Mononuclear cell (primary cell): ENCODE measurements around the gene PPP4R1. TPM values are rescaled to one million over a fixed set of nuclear protein-coding genes. Genes with fewer than 3 reads are reported as not detected.

Experiments used
- H3K27me3 ChIP-seq: 2 replicates; pipeline ENCODE4 v1.6.0; 2011; ENCODE audit warnings: low read length, control low read depth; ENCODE audit not compliant: insufficient read depth
- H3K4me1 ChIP-seq: 2 replicates; pipeline ENCODE4 v1.5.1; 2011; ENCODE audit warnings: mild to moderate bottlenecking, low read length, control low read depth; ENCODE audit not compliant: insufficient read depth
- H3K4me3 ChIP-seq: 2 replicates; pipeline ENCODE4 v1.5.1; 2011; ENCODE audit warnings: mild to moderate bottlenecking, low read length, moderate library complexity
- H3K9me3 ChIP-seq: 2 replicates; pipeline ENCODE4 v1.5.1; 2011; ENCODE audit warnings: low read depth, mild to moderate bottlenecking, control low read depth, low read length
- total RNA-seq: library from RNA; depleted of rRNA; stranded (reverse); fragments of >200 nt; gene quantifications from one replicate; pipeline ENCODE4 v1.2.3, GENCODE V29; 2012

PPP4R1 gene
- total RNA-seq, 1 donor: 104 TPM

GRCh38 chr18:9581667-9582066 is 32.7 kb downstream of the PPP4R1 start:
- H3K9me3 ChIP-seq: no peaks in the 10 kb centered on the region
- no peaks in the 10 kb centered on the region for H3K27me3 ChIP-seq
- no peaks in the 10 kb centered on the region for H3K4me1 ChIP-seq
- no peak overlapping the region for H3K4me3 ChIP-seq

- Histone ChIP-seq H3K4me1 (peaks cover 3% of the 10 kb centered on the region), H3K9me3 (no peaks in the 10 kb centered on the region), H3K27me3 (no peaks in the 10 kb centered on the region), H3K4me3 (no peak overlapping the region)
These were observed 36.1 kb downstream of the PPP4R1 start for GRCh38 chr18:9578306-9578705.

- Histone ChIP-seq H3K4me3 (no peak overlapping the region), H3K4me1 (peaks cover 3% of the 10 kb centered on the region), H3K9me3 (no peaks in the 10 kb centered on the region), H3K27me3 (no peaks in the 10 kb centered on the region)
These were observed 37.0 kb downstream of the PPP4R1 start for GRCh38 chr18:9577361-9577760.

- H3K9me3 ChIP-seq: no peaks in the 10 kb centered on the region
- H3K27me3 ChIP-seq: no peaks in the 10 kb centered on the region
- no peak overlapping the region for H3K4me3 ChIP-seq
- H3K4me1 ChIP-seq: peaks cover 3% of the 10 kb centered on the region
These were observed 38.8 kb downstream of the PPP4R1 start for GRCh38 chr18:9575558-9575957.

- Histone ChIP-seq H3K4me3 (no peak overlapping the region), H3K4me1 (peaks cover 3% of the 10 kb centered on the region), H3K27me3 (no peaks in the 10 kb centered on the region), H3K9me3 (no peaks in the 10 kb centered on the region)
These were observed 39.8 kb downstream of the PPP4R1 start for GRCh38 chr18:9574473-9575115.

GRCh38 chr18:9571546-9571945 is 42.8 kb downstream of the PPP4R1 start:
- Histone ChIP-seq H3K4me3 (no peak overlapping the region), H3K9me3 (no peaks in the 10 kb centered on the region), H3K27me3 (no peaks in the 10 kb centered on the region), H3K4me1 (peaks cover 3% of the 10 kb centered on the region)

GRCh38 chr18:9570255-9570654 is 44.1 kb downstream of the PPP4R1 start:
- Histone ChIP-seq H3K27me3 (no peaks in the 10 kb centered on the region), H3K4me3 (no peak overlapping the region), H3K9me3 (no peaks in the 10 kb centered on the region), H3K4me1 (no peaks in the 10 kb centered on the region)

GRCh38 chr18:9569178-9569577 is 45.2 kb downstream of the PPP4R1 start:
- Histone ChIP-seq H3K27me3 (no peaks in the 10 kb centered on the region), H3K4me1 (no peaks in the 10 kb centered on the region), H3K9me3 (no peaks in the 10 kb centered on the region), H3K4me3 (no peak overlapping the region)

- H3K4me3 ChIP-seq: no peak overlapping the region
- no peaks in the 10 kb centered on the region for H3K9me3 ChIP-seq
- H3K4me1 ChIP-seq: no peaks in the 10 kb centered on the region
- no peaks in the 10 kb centered on the region for H3K27me3 ChIP-seq
These were observed 46.2 kb downstream of the PPP4R1 start for GRCh38 chr18:9568186-9568585.

- H3K4me3 ChIP-seq: no peak overlapping the region
- no peaks in the 10 kb centered on the region for H3K4me1 ChIP-seq
- H3K9me3 ChIP-seq: no peaks in the 10 kb centered on the region
- H3K27me3 ChIP-seq: no peaks in the 10 kb centered on the region
These were observed 49.0 kb downstream of the PPP4R1 start for GRCh38 chr18:9565407-9565806.

GRCh38 chr18:9563331-9563730 is 51.0 kb downstream of the PPP4R1 start:
- Histone ChIP-seq H3K27me3 (no peaks in the 10 kb centered on the region), H3K9me3 (no peaks in the 10 kb centered on the region), H3K4me1 (no peaks in the 10 kb centered on the region), H3K4me3 (no peak overlapping the region)

- Histone ChIP-seq H3K9me3 (no peaks in the 10 kb centered on the region), H3K27me3 (no peaks in the 10 kb centered on the region), H3K4me1 (no peaks in the 10 kb centered on the region), H3K4me3 (no peak overlapping the region)
These were observed 51.8 kb downstream of the PPP4R1 start for GRCh38 chr18:9562584-9562983.

GRCh38 chr18:9561759-9562158 is 52.6 kb downstream of the PPP4R1 start:
- no peaks in the 10 kb centered on the region for H3K27me3 ChIP-seq
- H3K9me3 ChIP-seq: no peaks in the 10 kb centered on the region
- H3K4me3 ChIP-seq: no peak overlapping the region
- no peaks in the 10 kb centered on the region for H3K4me1 ChIP-seq

GRCh38 chr18:9559253-9559652 is 55.1 kb downstream of the PPP4R1 start:
- Histone ChIP-seq H3K9me3 (no peaks in the 10 kb centered on the region), H3K4me3 (no peak overlapping the region), H3K4me1 (no peaks in the 10 kb centered on the region), H3K27me3 (no peaks in the 10 kb centered on the region)

- H3K4me1 ChIP-seq: no peaks in the 10 kb centered on the region
- H3K27me3 ChIP-seq: no peaks in the 10 kb centered on the region
- no peaks in the 10 kb centered on the region for H3K9me3 ChIP-seq
- H3K4me3 ChIP-seq: no peak overlapping the region
These were observed 55.8 kb downstream of the PPP4R1 start for GRCh38 chr18:9558387-9559064.
